Measurements from ENCODE around the gene RBFA.
A peak's percentile ranks its signal among the peaks of the same experiment; 100 is the strongest.
"Not testable (repeated sequence)": the region's sequence is repeated elsewhere in the genome, so short reads cannot be mapped to it uniquely, and the experiment has no call there.

Gene RBFA

GRCh38 chr18:80026363-80026762 is 7.9 kb upstream of the RBFA start:
- no peaks in the 10 kb centered on the region for H3K36me3 ChIP-seq (ENCODE audit: control insufficient read depth, insufficient read depth, low read length)
- no peaks in the 10 kb centered on the region for H3K79me2 ChIP-seq
- H3K9ac ChIP-seq, result no peak overlapping the region
- no peaks in the 10 kb centered on the region for H3K9me3 ChIP-seq (ENCODE audit: control insufficient read depth, low read length)
- no peak for TF ChIP-seq CTCF (IDR thresholded peaks at IDR 0.05)
- no peak overlapping the region for H3K4me2 ChIP-seq (ENCODE audit: low read length)
- H3K27me3 ChIP-seq (ENCODE audit: control insufficient read depth, insufficient read depth, low read length), result no peaks in the 10 kb centered on the region
- no peak overlapping the region for H3K4me3 ChIP-seq (ENCODE audit: low read depth, low read length)
- H3K4me1 ChIP-seq, result no peaks in the 10 kb centered on the region
- H3K27ac ChIP-seq, result no peak overlapping the region
- H2AFZ ChIP-seq, result no peak overlapping the region

GRCh38 chr18:80027719-80028118 is 6.5 kb upstream of the RBFA start:
- not testable (repeated sequence) for H3K9me3 ChIP-seq (ENCODE audit: control insufficient read depth, low read length); H3K79me2 ChIP-seq; H2AFZ ChIP-seq; H3K4me3 ChIP-seq (ENCODE audit: low read depth, low read length); H3K36me3 ChIP-seq (ENCODE audit: control insufficient read depth, insufficient read depth, low read length); H3K4me1 ChIP-seq; H3K4me2 ChIP-seq (ENCODE audit: low read length); H3K9ac ChIP-seq; H3K27me3 ChIP-seq (ENCODE audit: control insufficient read depth, insufficient read depth, low read length); H3K27ac ChIP-seq

- no peak overlapping the region for H3K4me3 ChIP-seq (ENCODE audit: low read depth, low read length)
- no peaks in the 10 kb centered on the region for H3K36me3 ChIP-seq (ENCODE audit: control insufficient read depth, insufficient read depth, low read length)
- H3K4me1 ChIP-seq, result peaks cover 3% of the 10 kb centered on the region
- H2AFZ ChIP-seq, result no peak overlapping the region
- no peaks in the 10 kb centered on the region for H3K27me3 ChIP-seq (ENCODE audit: control insufficient read depth, insufficient read depth, low read length)
- TF ChIP-seq CTCF (IDR thresholded peaks at IDR 0.05), result no peak
- H3K9ac ChIP-seq, result no peak overlapping the region
- H3K27ac ChIP-seq, result no peak overlapping the region
- no peaks in the 10 kb centered on the region for H3K9me3 ChIP-seq (ENCODE audit: control insufficient read depth, low read length)
- no peaks in the 10 kb centered on the region for H3K79me2 ChIP-seq
- no peak overlapping the region for H3K4me2 ChIP-seq (ENCODE audit: low read length)
Observed at GRCh38 chr18:80029690-80030089, 4.5 kb upstream of the RBFA start.

GRCh38 chr18:80033181-80034067 is 810 bp upstream of the RBFA start:
- Histone ChIP-seq H3K36me3 (ENCODE audit: control insufficient read depth, insufficient read depth, low read length) (no peaks in the 10 kb centered on the region), H3K27ac (peak overlapping the region; percentile 74), H3K9me3 (ENCODE audit: control insufficient read depth, low read length) (no peaks in the 10 kb centered on the region), H2AFZ (peak overlapping the region; percentile 97), H3K4me3 (ENCODE audit: low read depth, low read length) (peak overlapping the region; percentile 78), H3K27me3 (ENCODE audit: control insufficient read depth, insufficient read depth, low read length) (no peaks in the 10 kb centered on the region), H3K79me2 (peaks cover 2% of the 10 kb centered on the region), H3K4me2 (ENCODE audit: low read length) (peak overlapping the region; percentile 90), H3K4me1 (peaks cover 3% of the 10 kb centered on the region), H3K9ac (no peak overlapping the region)
- TF ChIP-seq CTCF (IDR thresholded peaks at IDR 0.05), result no peak

GRCh38 chr18:80034852-80035406 is 695 bp downstream of the RBFA start:
- TF ChIP-seq CTCF (IDR thresholded peaks at IDR 0.05), result peak; percentile 2
- Histone ChIP-seq H3K79me2 (peaks cover 2% of the 10 kb centered on the region), H3K9me3 (ENCODE audit: control insufficient read depth, low read length) (no peaks in the 10 kb centered on the region), H3K36me3 (ENCODE audit: control insufficient read depth, insufficient read depth, low read length) (no peaks in the 10 kb centered on the region), H3K9ac (no peak overlapping the region), H3K27ac (peak overlapping the region; percentile 74), H3K4me1 (peaks cover 3% of the 10 kb centered on the region), H3K4me2 (ENCODE audit: low read length) (peak overlapping the region; percentile 85), H2AFZ (peak overlapping the region; percentile 86), H3K27me3 (ENCODE audit: control insufficient read depth, insufficient read depth, low read length) (no peaks in the 10 kb centered on the region), H3K4me3 (ENCODE audit: low read depth, low read length) (peak overlapping the region; percentile 85)

Data from parathyroid adenoma (tissue), 2 donors.